NCI-H226 (cell line): ENCODE results near the gene HSDL2.
"Not testable (repeated sequence)": the region's sequence is repeated elsewhere in the genome, so short reads cannot be mapped to it uniquely, and the experiment has no call there.

Experiments used
- DNase-seq: peaks from one replicate; pipeline ENCODE4 v3.0.0-alpha.2; 2015

HSDL2 gene

GRCh38 chr9:112367465-112367864, 12.4 kb upstream of the HSDL2 start:
- no peak for DNase-seq

- DNase-seq = no peak
Observed at GRCh38 chr9:112369817-112370216, 10.1 kb upstream of the HSDL2 start.

GRCh38 chr9:112371060-112371459, 8.8 kb upstream of the HSDL2 start:
- DNase-seq = no peak

- not testable (repeated sequence) for DNase-seq
Observed at GRCh38 chr9:112373666-112374065, 6.2 kb upstream of the HSDL2 start.

- not testable (repeated sequence) for DNase-seq
Observed at GRCh38 chr9:112374232-112374631, 5.7 kb upstream of the HSDL2 start.

- DNase-seq = no peak
Observed at GRCh38 chr9:112375361-112375760, 4.5 kb upstream of the HSDL2 start.

GRCh38 chr9:112377087-112377486, 2.8 kb upstream of the HSDL2 start:
- DNase-seq = no peak

GRCh38 chr9:112377684-112378327, 2.1 kb upstream of the HSDL2 start:
- no peak for DNase-seq

- no peak for DNase-seq
Observed at GRCh38 chr9:112378328-112379176, 1.4 kb upstream of the HSDL2 start.

GRCh38 chr9:112379177-112380101, 469 bp upstream of the HSDL2 start:
- DNase-seq = peak; percentile 92

GRCh38 chr9:112380825-112381221, 915 bp downstream of the HSDL2 start:
- no peak for DNase-seq

GRCh38 chr9:112382066-112382465, 2.2 kb downstream of the HSDL2 start:
- no peak for DNase-seq

- no peak for DNase-seq
Observed at GRCh38 chr9:112382501-112383364, 2.8 kb downstream of the HSDL2 start.

GRCh38 chr9:112384219-112384618, 4.3 kb downstream of the HSDL2 start:
- DNase-seq = no peak

GRCh38 chr9:112384690-112385089, 4.8 kb downstream of the HSDL2 start:
- DNase-seq = no peak

GRCh38 chr9:112387115-112387514, 7.2 kb downstream of the HSDL2 start:
- DNase-seq = no peak

- not testable (repeated sequence) for DNase-seq
Observed at GRCh38 chr9:112389897-112390296, 10.0 kb downstream of the HSDL2 start.

- peak; percentile 82 for DNase-seq
Observed at GRCh38 chr9:112391936-112392560, 12.1 kb downstream of the HSDL2 start.

- not testable (repeated sequence) for DNase-seq
Observed at GRCh38 chr9:112393146-112393545, 13.2 kb downstream of the HSDL2 start.

GRCh38 chr9:112396416-112396815, 16.5 kb downstream of the HSDL2 start:
- DNase-seq = no peak

- no peak for DNase-seq
Observed at GRCh38 chr9:112396872-112397271, 17.0 kb downstream of the HSDL2 start.
